ENCODE data around the gene EDN3. TPM values are rescaled to one million over a fixed set of nuclear protein-coding genes. Genes with fewer than 3 reads are reported as not detected.

Gene EDN3
- total RNA-seq, 1 experiment from 2014 or later, result not detected

GRCh38 chr20:59299945-59300332 lies 472 bp upstream of the EDN3 start:
- Histone ChIP-seq H3K36me3 (ENCODE audit: control insufficient read depth in 1 of 2, insufficient read depth in 2 of 2, low read length in 2 of 2) (no peaks in the 10 kb centered on the region), H2AFZ (ENCODE audit: low read depth, low read length, poor library complexity, severe bottlenecking) (no peak overlapping the region), H3K9ac (ENCODE audit: low read length) (no peak overlapping the region), H3K27me3 (ENCODE audit: insufficient read depth, low read length) (peaks cover 46% of the 10 kb centered on the region), H3K27ac (ENCODE audit: low read depth, low read length) (no peak overlapping the region), H3K4me2 (ENCODE audit: low read length) (no peak overlapping the region), H4K20me1 (ENCODE audit: insufficient read depth) (no peaks in the 10 kb centered on the region), H3K9me3 (ENCODE audit: control insufficient read depth in 1 of 2, insufficient read depth in 1 of 2, low read depth in 1 of 2, low read length in 2 of 2) (no peaks in the 10 kb centered on the region), H3K79me2 (ENCODE audit: insufficient read depth, low read length) (no peaks in the 10 kb centered on the region), H3K4me3 (replicated peaks in 1 of 2; ENCODE audit: low read depth in 1 of 2, low read length in 2 of 2) (no peak overlapping the region), H3K9me2 (ENCODE audit: insufficient read depth) (no peaks in the 10 kb centered on the region), H3K4me1 (ENCODE audit: control insufficient read depth in 1 of 2, insufficient read depth in 2 of 2, low read length in 2 of 2) (no peaks in the 10 kb centered on the region)
- intact Hi-C loops (cut with micrococcal nuclease), result no loop called here
- POLR2A ChIA-PET, result no interaction called here
- ATAC-seq (no peak), DNase-seq (ENCODE audit: low read depth, low spot score) (no peak)
- no peak for TF ChIP-seq ZBTB33 (IDR thresholded peaks at IDR 0.05; ENCODE audit: extremely low read depth, insufficient replicate concordance, low read length)
- TF ChIP-seq POLR2AphosphoS5 (IDR thresholded peaks at IDR 0.05; ENCODE audit: low read depth, low read length), result no peak
- no peak for TF ChIP-seq SP1 (IDR thresholded peaks at IDR 0.05; ENCODE audit: low read depth)
- TF ChIP-seq SRF (IDR thresholded peaks at IDR 0.05; ENCODE audit: low read depth), result no peak
- no peak for TF ChIP-seq SIN3A (IDR thresholded peaks at IDR 0.05; ENCODE audit: low read depth)
- TF ChIP-seq ZNF274 (IDR thresholded peaks at IDR 0.05; ENCODE audit: low read depth, low read length), result no peak
- no peak for TF ChIP-seq ELF1 (IDR thresholded peaks at IDR 0.05; ENCODE audit: borderline replicate concordance, low read depth)
- no peak for TF ChIP-seq CBX3 (IDR thresholded peaks at IDR 0.05; ENCODE audit: low read depth)
- TF ChIP-seq ATF3 (IDR thresholded peaks at IDR 0.05), result no peak
- TF ChIP-seq REST (IDR thresholded peaks at IDR 0.05; ENCODE audit: low read depth), result no peak
- TF ChIP-seq TCF7L2 (IDR thresholded peaks at IDR 0.05; ENCODE audit: borderline replicate concordance, extremely low read depth, insufficient read depth, insufficient read length), result no peak
- TF ChIP-seq YY1 (IDR thresholded peaks at IDR 0.05; ENCODE audit: extremely low read depth, insufficient replicate concordance, low read depth, low read length), result no peak
- no peak for TF ChIP-seq EGR1 (IDR thresholded peaks at IDR 0.05; ENCODE audit: low read depth)
- TF ChIP-seq EZH2phosphoT487 (IDR thresholded peaks at IDR 0.05; ENCODE audit: borderline replicate concordance), result no peak
- no peak for TF ChIP-seq CTCF (IDR thresholded peaks at IDR 0.05 in 2 of 3, conservative IDR thresholded peaks at IDR 0.05 in 1 of 3; ENCODE audit: borderline replicate concordance in 1 of 3, insufficient read depth in 1 of 3, low read depth in 2 of 3, low read length in 2 of 3)
- TF ChIP-seq FOSL1 (IDR thresholded peaks at IDR 0.05; ENCODE audit: low read depth), result no peak
- TF ChIP-seq RAD21 (IDR thresholded peaks at IDR 0.05; ENCODE audit: low read depth), result no peak
- TF ChIP-seq ZFX (IDR thresholded peaks at IDR 0.05), result no peak
- CTCF ChIA-PET, result no interaction called here
- RAD21 ChIA-PET (ENCODE audit: low non-redundant PET in 1 of 2, low total read pairs in 2 of 2, uncharacterized antibody in 2 of 2, unreplicated experiment in 2 of 2), result no interaction called here
- BruUV-seq (replicated peaks), result no TSS peak

Measured in HCT116 (cell line).